Measurements from ENCODE around the gene SEC16B.

DNA sequence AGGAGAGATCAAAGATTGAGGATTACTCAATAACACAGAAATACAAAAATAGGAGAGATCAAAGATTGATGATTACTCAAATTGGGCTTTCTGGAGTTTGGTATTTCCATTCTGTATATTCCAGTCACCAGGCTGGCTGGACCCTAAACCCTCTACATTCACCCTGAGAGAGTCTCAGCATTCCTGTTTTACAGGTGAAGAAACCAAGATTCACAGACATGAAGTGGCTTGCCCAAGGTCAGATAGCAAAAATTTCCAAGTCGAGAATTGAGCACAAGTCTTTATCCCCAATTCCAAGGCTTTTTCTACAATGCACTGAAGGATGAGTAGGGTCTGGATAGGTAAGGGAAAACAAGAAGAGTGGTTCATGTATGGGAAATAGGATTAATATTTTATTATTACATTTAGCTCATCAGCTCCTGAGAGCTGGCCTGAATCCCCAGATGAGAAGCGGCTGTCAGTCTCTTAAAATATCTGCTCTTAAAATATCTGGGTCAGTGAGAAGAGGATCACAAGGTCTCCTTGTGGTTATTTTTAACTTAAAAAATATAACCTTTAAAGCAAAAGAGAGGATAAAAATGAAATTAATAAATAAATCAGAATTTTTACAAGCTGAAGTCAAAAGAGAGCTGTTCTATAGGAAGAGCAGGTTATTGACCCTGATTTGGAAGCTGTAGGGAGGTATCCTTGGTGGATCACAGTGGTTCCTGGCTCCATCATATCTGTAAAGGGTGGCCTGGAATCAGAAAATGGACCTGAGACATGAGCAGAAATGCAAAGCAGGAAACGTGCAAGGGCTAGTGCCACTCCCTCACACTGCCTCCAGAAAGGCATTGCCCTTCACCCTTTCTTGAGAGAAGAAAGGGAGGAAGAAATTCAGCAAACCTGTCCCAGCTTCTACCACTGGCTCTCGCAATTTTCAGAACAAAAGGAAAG lies 29.1 kb upstream of the SEC16B start:
- TF ChIP-seq CTCF (IDR thresholded peaks at IDR 0.05) (no peak), POLR2A (IDR thresholded peaks at IDR 0.05) (no peak)
